Measurements from ENCODE around the gene ERF.

ERF gene

GRCh38 chr19:42292963-42293362 lies 38.0 kb upstream of the ERF start:
- WGBS, 2 experiments (ENCODE audit: insufficient coverage in 2 of 2) = 94 to 96% methylated on average over 8 to 14 of the region's 14 CpGs

GRCh38 chr19:42292042-42292960 lies 37.4 kb upstream of the ERF start:
- Histone ChIP-seq H3K27ac (ENCODE audit: low read depth, low read length, severe bottlenecking) (no peak overlapping the region), H3K36me3 (ENCODE audit: control insufficient read depth, insufficient read depth, low read length) (peaks cover 87% of the 10 kb centered on the region), H3K4me3 (ENCODE audit: extremely low read depth, insufficient read depth, low read length, poor library complexity, severe bottlenecking) (no peak overlapping the region), H3K9me3 (ENCODE audit: control insufficient read depth, low read length) (no peaks in the 10 kb centered on the region), H3K4me1 (ENCODE audit: control insufficient read depth, insufficient read depth, low read length, poor library complexity, severe bottlenecking) (peaks cover 2% of the 10 kb centered on the region)
- 95 to 98% methylated on average over 19 to 22 of the region's 27 CpGs for WGBS, 2 experiments (ENCODE audit: insufficient coverage in 2 of 2)

More at GRCh38 chr19:42292963-42293362, 38.0 kb upstream of the ERF start:
- H3K36me3 ChIP-seq (ENCODE audit: control insufficient read depth, insufficient read depth, low read length) = peaks cover 81% of the 10 kb centered on the region
- no peak overlapping the region for H3K4me3 ChIP-seq (ENCODE audit: extremely low read depth, insufficient read depth, low read length, poor library complexity, severe bottlenecking)
- no peaks in the 10 kb centered on the region for H3K9me3 ChIP-seq (ENCODE audit: control insufficient read depth, low read length)
- peaks cover 2% of the 10 kb centered on the region for H3K4me1 ChIP-seq (ENCODE audit: control insufficient read depth, insufficient read depth, low read length, poor library complexity, severe bottlenecking)
- H3K27ac ChIP-seq (ENCODE audit: low read depth, low read length, severe bottlenecking) = no peak overlapping the region

GRCh38 chr19:42291435-42291810 lies 36.5 kb upstream of the ERF start:
- H3K36me3 ChIP-seq (ENCODE audit: control insufficient read depth, insufficient read depth, low read length) = peaks cover 88% of the 10 kb centered on the region
- WGBS, 2 experiments (ENCODE audit: insufficient coverage in 2 of 2) = 87 to 88% methylated on average over 6 to 9 of the region's 9 CpGs

GRCh38 chr19:42290523-42291434 lies 35.9 kb upstream of the ERF start:
- no peak overlapping the region for H3K27ac ChIP-seq (ENCODE audit: low read depth, low read length, severe bottlenecking)
- H3K4me3 ChIP-seq (ENCODE audit: extremely low read depth, insufficient read depth, low read length, poor library complexity, severe bottlenecking) = no peak overlapping the region
- no peaks in the 10 kb centered on the region for H3K9me3 ChIP-seq (ENCODE audit: control insufficient read depth, low read length)
- 96% methylated on average over 28 to 30 of the region's 31 CpGs for WGBS, 2 experiments (ENCODE audit: insufficient coverage in 2 of 2)
- peaks cover 6% of the 10 kb centered on the region for H3K4me1 ChIP-seq (ENCODE audit: control insufficient read depth, insufficient read depth, low read length, poor library complexity, severe bottlenecking)
- H3K36me3 ChIP-seq (ENCODE audit: control insufficient read depth, insufficient read depth, low read length) = peaks cover 92% of the 10 kb centered on the region

More at GRCh38 chr19:42291435-42291810, 36.5 kb upstream of the ERF start:
- no peaks in the 10 kb centered on the region for H3K9me3 ChIP-seq (ENCODE audit: control insufficient read depth, low read length)
- no peak overlapping the region for H3K27ac ChIP-seq (ENCODE audit: low read depth, low read length, severe bottlenecking)
- peaks cover 5% of the 10 kb centered on the region for H3K4me1 ChIP-seq (ENCODE audit: control insufficient read depth, insufficient read depth, low read length, poor library complexity, severe bottlenecking)
- H3K4me3 ChIP-seq (ENCODE audit: extremely low read depth, insufficient read depth, low read length, poor library complexity, severe bottlenecking) = no peak overlapping the region

GRCh38 chr19:42290136-42290522 lies 35.2 kb upstream of the ERF start:
- no peak overlapping the region for H3K27ac ChIP-seq (ENCODE audit: low read depth, low read length, severe bottlenecking)
- H3K4me3 ChIP-seq (ENCODE audit: extremely low read depth, insufficient read depth, low read length, poor library complexity, severe bottlenecking) = no peak overlapping the region
- H3K9me3 ChIP-seq (ENCODE audit: control insufficient read depth, low read length) = no peaks in the 10 kb centered on the region
- peaks cover 13% of the 10 kb centered on the region for H3K4me1 ChIP-seq (ENCODE audit: control insufficient read depth, insufficient read depth, low read length, poor library complexity, severe bottlenecking)
- peaks cover 93% of the 10 kb centered on the region for H3K36me3 ChIP-seq (ENCODE audit: control insufficient read depth, insufficient read depth, low read length)
- WGBS, 2 experiments (ENCODE audit: insufficient coverage in 2 of 2) = 92 to 98% methylated on average over 11 of the region's 13 CpGs

- H3K4me3 ChIP-seq (ENCODE audit: extremely low read depth, insufficient read depth, low read length, poor library complexity, severe bottlenecking) = no peak overlapping the region
- H3K9me3 ChIP-seq (ENCODE audit: control insufficient read depth, low read length) = no peaks in the 10 kb centered on the region
- no peak overlapping the region for H3K27ac ChIP-seq (ENCODE audit: low read depth, low read length, severe bottlenecking)
- 80 to 97% methylated on average over 1 to 7 of the region's 8 CpGs for WGBS, 2 experiments (ENCODE audit: insufficient coverage in 2 of 2)
- H3K36me3 ChIP-seq (ENCODE audit: control insufficient read depth, insufficient read depth, low read length) = peaks cover 92% of the 10 kb centered on the region
- H3K4me1 ChIP-seq (ENCODE audit: control insufficient read depth, insufficient read depth, low read length, poor library complexity, severe bottlenecking) = peaks cover 16% of the 10 kb centered on the region
Observed at GRCh38 chr19:42289556-42290041, 34.7 kb upstream of the ERF start.

- Histone ChIP-seq H3K36me3 (ENCODE audit: control insufficient read depth, insufficient read depth, low read length) (peaks cover 86% of the 10 kb centered on the region), H3K27ac (ENCODE audit: low read depth, low read length, severe bottlenecking) (no peak overlapping the region), H3K4me3 (ENCODE audit: extremely low read depth, insufficient read depth, low read length, poor library complexity, severe bottlenecking) (no peak overlapping the region), H3K4me1 (ENCODE audit: control insufficient read depth, insufficient read depth, low read length, poor library complexity, severe bottlenecking) (peaks cover 16% of the 10 kb centered on the region), H3K9me3 (ENCODE audit: control insufficient read depth, low read length) (no peaks in the 10 kb centered on the region)
- WGBS, 2 experiments (ENCODE audit: insufficient coverage in 2 of 2) = 95 to 97% methylated on average over 22 of the region's 22 CpGs
Observed at GRCh38 chr19:42288881-42289555, 34.1 kb upstream of the ERF start.

GRCh38 chr19:42288387-42288786 lies 33.5 kb upstream of the ERF start:
- no peak overlapping the region for H3K4me3 ChIP-seq (ENCODE audit: extremely low read depth, insufficient read depth, low read length, poor library complexity, severe bottlenecking)
- no peaks in the 10 kb centered on the region for H3K9me3 ChIP-seq (ENCODE audit: control insufficient read depth, low read length)
- 92 to 100% methylated on average over 1 to 2 of the region's 4 CpGs for WGBS, 2 experiments (ENCODE audit: insufficient coverage in 2 of 2)
- peaks cover 17% of the 10 kb centered on the region for H3K4me1 ChIP-seq (ENCODE audit: control insufficient read depth, insufficient read depth, low read length, poor library complexity, severe bottlenecking)
- no peak overlapping the region for H3K27ac ChIP-seq (ENCODE audit: low read depth, low read length, severe bottlenecking)
- H3K36me3 ChIP-seq (ENCODE audit: control insufficient read depth, insufficient read depth, low read length) = peaks cover 80% of the 10 kb centered on the region

GRCh38 chr19:42287827-42288107 lies 32.8 kb upstream of the ERF start:
- 98 to 99% methylated on average over 8 to 10 of the region's 10 CpGs for whole genome bisulfite sequencing, 2 experiments (ENCODE audit: insufficient coverage in 2 of 2)
- H3K4me3 ChIP-seq (ENCODE audit: extremely low read depth, insufficient read depth, low read length, poor library complexity, severe bottlenecking) = no peak overlapping the region
- no peak overlapping the region for H3K27ac ChIP-seq (ENCODE audit: low read depth, low read length, severe bottlenecking)
- H3K4me1 ChIP-seq (ENCODE audit: control insufficient read depth, insufficient read depth, low read length, poor library complexity, severe bottlenecking) = peaks cover 23% of the 10 kb centered on the region
- H3K9me3 ChIP-seq (ENCODE audit: control insufficient read depth, low read length) = no peaks in the 10 kb centered on the region
- peaks cover 74% of the 10 kb centered on the region for H3K36me3 ChIP-seq (ENCODE audit: control insufficient read depth, insufficient read depth, low read length)

- Histone ChIP-seq H3K4me3 (ENCODE audit: extremely low read depth, insufficient read depth, low read length, poor library complexity, severe bottlenecking) (no peak overlapping the region), H3K9me3 (ENCODE audit: control insufficient read depth, low read length) (no peaks in the 10 kb centered on the region), H3K27ac (ENCODE audit: low read depth, low read length, severe bottlenecking) (no peak overlapping the region), H3K36me3 (ENCODE audit: control insufficient read depth, insufficient read depth, low read length) (peaks cover 68% of the 10 kb centered on the region), H3K4me1 (ENCODE audit: control insufficient read depth, insufficient read depth, low read length, poor library complexity, severe bottlenecking) (peaks cover 29% of the 10 kb centered on the region)
- 97 to 98% methylated on average over 26 of the region's 30 CpGs for WGBS, 2 experiments (ENCODE audit: insufficient coverage in 2 of 2)
Observed at GRCh38 chr19:42287017-42287826, 32.3 kb upstream of the ERF start.
